Measurements from ENCODE around the gene MTMR1.
A peak's percentile ranks its signal among the peaks of the same experiment; 100 is the strongest.

MTMR1 gene

DNA sequence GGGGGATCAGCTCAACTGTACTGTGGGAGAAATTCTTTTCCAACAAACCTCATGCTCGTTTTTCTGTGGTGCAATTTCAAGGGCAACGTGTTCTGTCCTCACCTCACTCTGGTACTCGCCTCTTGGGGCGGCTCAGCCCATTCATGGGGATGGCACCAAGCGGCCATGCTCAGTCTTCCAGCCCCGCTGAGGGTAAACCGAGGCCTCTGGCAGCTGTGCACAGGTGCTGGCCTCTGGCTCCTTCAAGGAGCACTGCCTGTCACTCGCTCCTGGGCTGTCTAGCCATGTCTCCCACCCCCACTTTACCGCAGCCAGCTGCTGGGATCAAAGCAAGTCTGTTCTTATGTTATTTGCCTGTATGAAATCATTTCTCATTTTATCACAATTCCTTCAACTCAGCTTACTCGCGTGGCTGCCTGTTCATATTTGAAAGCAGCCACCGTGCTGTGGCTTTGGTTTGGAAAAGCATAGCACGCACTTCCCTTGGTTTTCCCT, 70.2 kb downstream of the MTMR1 start:
- DNase-seq (ENCODE audit: low spot score): no peak

DNA sequence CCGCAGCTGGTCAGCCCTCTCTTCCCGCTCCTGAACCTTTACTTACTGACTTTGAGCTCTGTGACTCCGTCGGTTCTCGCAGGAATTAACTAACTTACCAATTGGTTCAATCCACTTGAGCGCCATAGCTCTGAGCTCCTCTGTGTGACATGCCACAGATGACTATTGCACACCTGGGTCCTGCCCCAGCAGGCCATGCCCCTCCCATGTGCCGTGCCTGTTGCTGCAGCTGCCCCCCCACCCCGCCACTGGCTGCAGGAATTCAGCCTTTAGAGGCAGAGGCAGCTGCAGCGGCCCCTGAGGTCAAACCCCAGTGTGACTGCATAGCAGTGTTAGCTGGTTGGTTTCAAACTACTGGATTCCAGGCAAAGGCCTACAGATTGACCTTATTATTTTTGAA, 70.6 kb downstream of the MTMR1 start:
- DNase-seq (ENCODE audit: low spot score): no peak

DNA sequence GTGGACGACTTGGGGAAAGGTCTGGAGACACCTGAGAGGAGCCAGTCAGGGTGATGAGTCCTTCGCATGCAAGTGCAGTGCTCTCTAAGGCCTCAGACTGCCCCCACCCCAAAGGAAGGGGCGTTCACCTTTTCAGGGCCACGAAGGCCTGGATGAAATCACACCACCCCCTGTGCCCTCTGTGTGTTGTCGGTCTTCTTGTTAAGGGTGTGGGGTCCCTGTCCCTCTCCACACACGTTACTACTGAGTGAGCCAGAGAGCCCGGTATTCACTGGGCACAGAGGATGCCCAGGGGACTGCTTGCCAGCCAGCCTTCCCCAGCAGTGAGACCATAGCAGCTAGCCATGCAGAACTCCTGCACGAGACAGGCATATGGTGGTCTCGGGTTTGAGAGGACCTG, 72.0 kb downstream of the MTMR1 start:
- DNase-seq (ENCODE audit: low spot score): no peak

DNA sequence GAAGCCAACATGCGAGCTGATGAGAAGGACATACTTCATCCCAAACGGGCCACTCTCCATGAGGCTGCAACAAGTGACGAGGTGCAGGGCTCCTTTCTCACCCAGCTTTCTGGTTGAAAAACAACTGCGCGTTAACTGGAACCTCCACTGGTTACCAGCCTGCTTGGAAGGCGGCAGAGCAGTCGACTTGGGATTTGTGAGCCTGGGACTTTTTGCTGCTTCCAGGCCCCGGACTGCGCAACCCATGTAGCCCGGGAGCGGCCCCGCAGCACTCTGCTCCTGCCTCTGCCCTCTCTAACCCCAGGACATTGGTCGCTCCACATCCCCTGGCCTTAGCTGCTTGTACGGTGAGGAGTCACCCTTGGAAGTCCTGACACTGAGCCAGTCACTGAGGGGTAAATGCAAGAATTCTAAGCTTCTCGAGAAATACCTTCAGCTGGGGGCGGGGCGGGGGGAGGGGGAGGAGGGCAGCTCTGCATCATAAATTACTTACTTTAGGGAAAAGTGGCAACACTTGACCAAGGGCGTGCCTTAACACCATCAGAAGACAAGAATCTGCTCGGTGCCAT, 72.7 kb downstream of the MTMR1 start:
- DNase-seq (ENCODE audit: low spot score): no peak

DNA sequence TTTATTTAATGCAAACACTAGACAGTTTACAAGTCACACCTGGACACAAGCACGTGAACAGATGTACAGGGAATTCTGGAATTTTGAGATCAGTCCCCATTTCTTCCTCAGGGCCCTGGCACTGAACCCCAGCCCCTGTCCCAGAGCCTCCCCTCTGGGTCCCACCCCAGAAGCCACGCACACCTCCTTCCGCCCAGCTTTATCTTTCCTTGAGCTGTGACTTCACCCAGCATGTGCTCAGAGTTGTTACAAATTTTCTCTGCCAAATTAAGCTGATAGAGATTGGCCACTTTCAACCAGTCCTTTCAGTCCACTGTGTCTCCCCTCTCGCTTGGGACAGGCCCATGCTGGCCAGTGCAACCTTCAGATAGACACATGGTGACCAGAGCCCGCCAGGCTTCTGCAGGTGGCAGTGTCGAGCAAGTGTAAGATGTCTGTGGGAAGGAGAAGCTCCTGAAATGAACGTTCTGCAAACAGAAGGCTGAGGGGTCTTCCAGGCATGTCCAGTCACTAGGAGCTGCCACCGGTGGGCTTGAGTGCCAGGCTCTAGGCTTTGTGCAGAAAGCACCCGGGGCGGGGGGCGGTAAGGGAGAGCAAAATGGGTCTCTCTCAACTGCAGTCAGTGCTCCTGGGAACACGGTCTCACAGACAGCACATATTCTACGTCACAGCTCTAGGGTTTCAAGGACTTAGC, 73.3 kb downstream of the MTMR1 start:
- no peak for DNase-seq (ENCODE audit: low spot score)

DNA sequence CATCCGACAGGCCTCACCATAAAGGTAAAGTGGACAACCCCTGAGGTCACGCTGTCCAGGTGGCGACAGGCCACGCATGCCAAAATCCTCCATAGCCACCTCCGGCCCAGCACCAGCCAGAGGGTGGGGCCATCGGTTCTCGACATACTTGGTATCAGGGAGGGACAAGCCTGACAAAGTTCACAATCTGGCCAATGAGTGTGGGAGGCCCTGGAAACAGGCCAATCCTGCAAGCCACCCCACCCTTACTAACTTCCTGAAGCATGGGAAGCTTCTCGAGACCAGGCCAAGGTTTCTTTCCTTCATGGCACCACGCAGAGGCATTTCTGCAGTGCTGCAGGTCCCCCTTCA, 73.8 kb downstream of the MTMR1 start:
- no peak for DNase-seq (ENCODE audit: low spot score)

DNA sequence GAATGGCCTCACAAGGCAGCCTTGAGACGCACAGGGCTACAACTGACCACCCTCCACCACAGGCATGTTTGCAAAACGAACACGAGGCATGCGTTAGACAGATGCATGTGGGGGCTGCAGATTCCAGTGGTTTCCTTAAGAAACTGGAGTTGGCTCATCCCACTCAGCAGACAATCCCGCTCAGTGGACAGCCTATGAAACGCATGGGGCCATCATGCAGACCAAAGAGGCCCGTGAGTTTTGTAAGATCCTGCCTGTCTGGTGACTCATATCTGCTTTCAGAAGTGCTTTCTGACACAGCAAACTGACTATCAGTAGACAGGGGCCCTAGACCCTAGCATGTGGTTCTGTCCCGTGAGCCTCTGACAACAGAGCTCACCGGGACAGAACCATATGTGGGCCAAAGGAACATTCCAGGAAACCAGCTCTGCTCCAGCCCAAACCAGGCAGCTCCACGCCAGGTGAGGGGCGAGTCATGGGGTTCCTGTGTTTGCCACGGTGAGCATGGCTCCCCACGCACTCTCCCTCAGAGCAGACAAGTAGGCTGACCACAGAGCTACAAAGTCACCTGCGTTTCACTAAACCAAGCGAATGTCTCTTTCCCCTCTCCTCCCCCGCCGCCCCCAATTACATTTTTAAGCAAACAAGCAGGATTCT, 74.4 kb downstream of the MTMR1 start:
- no peak for DNase-seq (ENCODE audit: low spot score)

DNA sequence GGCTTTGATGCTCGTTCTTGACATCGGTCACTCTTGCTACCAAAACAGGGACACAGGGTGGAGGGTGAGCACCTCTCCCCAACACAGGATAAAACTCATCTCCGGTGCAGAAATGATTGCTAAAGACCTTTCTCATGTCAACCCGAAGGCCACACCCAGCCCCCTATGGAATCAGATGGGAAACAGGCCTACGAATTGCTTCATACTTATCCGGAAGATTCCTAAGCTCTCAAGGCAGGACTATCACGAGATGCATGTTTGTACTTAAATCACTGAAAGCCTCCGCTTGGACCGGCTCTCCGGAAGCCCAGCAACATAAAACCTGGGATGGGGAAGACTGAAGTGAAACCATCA, 74.9 kb downstream of the MTMR1 start:
- DNase-seq (ENCODE audit: low spot score): no peak

DNA sequence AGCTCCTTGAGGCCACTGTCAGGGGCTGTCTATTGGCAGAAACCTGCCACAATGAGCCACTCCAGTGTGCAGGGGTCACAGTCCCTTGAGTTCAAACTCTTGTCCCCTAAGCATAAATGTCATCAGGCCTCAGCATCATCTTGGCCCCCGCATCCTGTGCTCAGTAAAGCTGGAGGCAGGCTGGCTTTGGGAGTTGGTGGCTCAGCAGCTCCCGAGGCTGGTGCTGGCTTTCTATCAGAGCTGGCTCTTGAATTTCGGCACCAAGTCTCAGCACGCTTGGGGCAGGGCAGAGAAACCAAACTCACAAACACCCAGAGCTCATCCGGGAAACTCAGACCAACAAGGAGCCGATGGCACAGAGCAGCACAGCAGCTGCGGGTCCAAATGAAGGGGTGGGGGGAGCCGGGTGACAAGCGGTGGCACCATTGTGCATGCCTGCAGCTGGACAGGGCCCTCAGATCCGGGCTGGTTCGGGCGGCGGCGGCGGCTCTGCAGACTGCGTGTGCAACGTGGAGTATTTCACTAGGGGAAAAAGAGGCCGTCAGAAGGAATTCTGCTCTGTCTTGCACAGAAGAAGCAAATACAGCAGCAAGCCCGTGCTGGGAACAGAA, 75.5 kb downstream of the MTMR1 start:
- DNase-seq (ENCODE audit: low spot score): no peak

DNA sequence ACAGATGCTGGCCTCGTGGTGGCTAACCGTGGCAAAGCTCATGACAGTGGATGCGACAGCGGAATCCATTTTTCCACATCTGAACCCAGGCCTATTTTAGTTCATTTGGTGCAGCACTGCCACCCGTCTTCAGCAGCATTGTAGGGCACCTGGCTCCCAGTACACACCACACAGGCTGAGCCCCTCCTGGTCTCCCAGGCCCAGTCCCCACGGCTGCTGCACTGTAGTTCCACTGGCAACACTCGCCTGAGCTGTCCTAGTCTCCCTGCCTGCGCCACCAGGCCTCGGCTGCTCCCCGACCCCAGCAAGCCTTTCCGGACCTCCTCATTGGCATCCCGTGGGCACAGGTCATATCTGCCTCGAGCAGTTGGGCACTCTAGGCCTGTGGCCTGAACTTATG, 76.2 kb downstream of the MTMR1 start:
- DNase-seq (ENCODE audit: low spot score): no peak

DNA sequence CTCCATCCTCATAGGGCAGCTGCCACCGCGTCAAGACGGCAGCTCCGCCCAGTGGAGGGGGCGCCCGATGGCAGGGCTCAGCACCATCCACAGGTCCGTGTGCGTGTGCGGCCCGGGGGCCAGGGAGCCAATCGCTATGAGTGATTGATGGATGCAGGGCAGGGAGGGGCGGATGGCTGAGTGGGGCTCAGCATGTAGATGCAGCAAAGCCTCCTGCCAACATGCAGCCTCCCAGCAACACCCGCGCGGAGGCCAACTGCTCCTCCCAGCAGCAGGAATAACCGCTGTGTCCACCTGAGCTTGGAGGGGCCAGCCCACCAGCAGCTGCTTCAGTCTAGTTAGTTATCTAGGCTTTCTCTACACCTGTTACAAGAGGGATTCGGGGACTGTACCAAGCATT, 77.4 kb downstream of the MTMR1 start:
- DNase-seq (ENCODE audit: low spot score): no peak

DNA sequence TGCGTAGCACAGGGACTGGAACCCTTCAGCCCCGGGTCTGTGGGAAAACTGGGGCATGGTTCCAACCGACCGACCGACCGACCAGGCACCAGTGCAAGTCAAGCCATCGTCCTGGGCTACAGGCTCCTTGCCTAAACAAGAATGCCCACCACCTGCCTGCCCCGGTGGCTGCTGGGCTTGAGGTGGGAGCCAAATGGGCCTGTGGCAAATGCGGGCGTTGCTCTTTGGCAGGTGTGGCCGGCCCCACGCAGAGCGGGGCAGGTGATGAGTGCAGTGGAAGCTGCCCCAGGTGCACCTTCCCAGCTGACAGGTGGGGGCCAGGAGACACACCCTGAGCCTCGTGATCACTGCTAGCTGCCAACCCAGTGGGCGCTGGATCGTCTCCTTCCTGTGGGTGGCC, 77.9 kb downstream of the MTMR1 start:
- no peak for DNase-seq (ENCODE audit: low spot score)

DNA sequence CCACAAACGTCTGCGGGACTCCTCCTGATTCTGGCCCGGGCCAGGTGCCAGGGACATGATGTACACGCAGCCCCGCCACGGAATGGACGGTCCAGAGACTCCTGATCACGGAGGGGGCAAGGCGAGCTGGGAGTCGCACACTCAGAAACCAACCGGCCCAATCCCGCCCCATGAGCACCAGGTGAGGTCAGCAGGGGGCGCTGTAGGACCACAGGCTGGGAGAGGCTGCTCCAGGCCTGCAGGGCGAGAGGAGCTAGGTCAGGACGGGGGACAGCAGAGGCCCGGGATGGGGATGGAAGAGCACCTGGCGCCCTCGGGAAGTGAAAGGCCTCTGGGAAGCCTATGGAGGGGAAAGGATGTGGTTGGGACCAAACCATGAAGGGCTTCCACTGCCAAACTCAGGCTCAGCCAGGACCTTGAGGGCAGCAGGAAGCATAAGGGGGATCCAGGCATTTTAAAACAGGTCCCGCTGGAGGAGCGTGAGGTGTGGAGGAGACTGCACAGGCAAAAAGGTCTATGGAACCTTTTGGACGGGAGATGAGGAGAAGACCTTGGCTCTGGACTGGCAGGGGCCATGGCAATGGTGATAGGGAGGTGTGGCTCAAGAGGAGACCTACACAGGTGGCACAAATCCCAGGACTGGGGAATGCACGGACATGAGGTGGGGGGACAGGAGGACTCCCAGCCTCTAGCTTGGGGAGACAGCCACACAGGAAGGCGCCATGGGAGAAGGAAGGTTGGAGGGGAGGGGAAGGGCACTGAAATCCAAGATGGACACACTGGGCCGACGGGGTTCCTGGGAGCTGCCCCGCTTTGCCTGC, 79.2 kb downstream of the MTMR1 start:
- peak; percentile 88 for DNase-seq (ENCODE audit: low spot score)

DNA sequence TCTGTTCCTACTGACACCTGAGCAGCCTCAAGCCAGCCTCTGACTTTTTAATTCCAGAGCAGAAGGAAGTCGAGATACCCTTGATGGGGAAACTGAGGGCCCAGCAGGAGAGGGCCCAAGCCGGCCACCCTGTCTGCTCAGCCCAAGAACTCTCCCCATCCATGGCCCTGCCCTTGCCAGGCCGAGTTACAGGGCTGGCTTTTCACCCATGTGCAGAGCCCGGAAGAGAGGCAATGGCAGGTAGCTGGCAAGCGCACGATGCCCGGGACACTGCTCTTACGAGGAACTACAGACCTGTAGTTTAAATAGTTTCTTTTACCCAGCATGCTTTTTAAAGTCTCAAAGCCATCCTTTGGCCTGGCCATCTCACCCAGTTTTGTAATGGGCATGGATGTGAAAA, 79.9 kb downstream of the MTMR1 start:
- no peak for DNase-seq (ENCODE audit: low spot score)

DNA sequence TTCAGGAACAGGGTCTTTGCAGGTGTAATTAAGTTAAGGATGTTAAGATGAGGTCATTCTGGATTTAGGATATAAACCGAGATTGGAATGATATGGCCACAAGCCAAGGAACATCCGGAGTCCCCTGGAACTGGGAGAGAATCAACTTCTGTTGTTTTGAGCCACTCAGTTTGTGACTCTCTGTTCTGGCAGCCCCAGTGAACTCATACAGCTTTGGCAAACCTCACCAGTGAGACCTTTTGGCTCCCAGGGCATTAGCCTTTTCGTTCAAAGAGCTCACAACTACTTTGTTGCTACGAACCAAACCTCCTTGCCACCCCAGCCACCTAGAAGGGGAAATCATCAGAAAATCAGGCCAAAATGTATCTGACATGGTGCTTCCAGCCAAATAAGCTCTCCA, 80.4 kb downstream of the MTMR1 start:
- no peak for DNase-seq (ENCODE audit: low spot score)

DNA sequence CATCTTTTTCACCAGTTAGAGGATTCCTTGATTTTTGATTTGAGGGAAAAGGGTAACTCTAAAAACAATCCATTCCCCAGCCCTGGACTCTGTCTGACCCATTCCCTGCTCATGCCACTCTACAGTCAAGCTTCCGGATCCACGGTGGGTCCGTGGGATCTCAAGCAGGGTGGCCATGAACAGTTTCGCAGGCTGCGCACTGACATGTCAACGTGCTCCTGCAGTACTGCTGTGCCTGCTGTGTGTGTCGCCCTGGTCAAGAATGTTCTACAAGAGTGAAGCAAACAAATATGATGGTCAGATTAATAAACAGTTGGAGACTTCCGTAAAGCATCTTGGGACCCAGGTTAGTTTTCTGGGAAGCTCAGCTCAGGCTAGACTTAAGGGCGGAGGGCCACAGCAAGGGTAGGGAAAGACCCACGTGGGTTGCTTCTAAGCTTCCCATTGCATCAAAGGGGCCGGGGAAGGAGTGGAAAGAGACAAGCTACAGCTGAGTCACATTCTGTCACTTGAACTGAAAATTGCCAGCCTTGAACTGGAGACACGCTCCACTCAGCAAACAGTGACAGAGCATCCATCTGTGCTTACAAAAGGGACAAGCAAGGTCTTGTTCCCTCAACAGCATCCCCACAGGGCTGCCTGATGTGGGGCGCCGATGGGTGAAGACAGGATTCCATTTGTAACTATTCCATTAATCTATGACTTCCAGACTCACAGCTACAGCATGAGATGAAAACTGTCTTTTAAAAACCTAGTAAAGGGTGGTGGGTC, 81.8 kb downstream of the MTMR1 start:
- no peak for DNase-seq (ENCODE audit: low spot score)

DNA sequence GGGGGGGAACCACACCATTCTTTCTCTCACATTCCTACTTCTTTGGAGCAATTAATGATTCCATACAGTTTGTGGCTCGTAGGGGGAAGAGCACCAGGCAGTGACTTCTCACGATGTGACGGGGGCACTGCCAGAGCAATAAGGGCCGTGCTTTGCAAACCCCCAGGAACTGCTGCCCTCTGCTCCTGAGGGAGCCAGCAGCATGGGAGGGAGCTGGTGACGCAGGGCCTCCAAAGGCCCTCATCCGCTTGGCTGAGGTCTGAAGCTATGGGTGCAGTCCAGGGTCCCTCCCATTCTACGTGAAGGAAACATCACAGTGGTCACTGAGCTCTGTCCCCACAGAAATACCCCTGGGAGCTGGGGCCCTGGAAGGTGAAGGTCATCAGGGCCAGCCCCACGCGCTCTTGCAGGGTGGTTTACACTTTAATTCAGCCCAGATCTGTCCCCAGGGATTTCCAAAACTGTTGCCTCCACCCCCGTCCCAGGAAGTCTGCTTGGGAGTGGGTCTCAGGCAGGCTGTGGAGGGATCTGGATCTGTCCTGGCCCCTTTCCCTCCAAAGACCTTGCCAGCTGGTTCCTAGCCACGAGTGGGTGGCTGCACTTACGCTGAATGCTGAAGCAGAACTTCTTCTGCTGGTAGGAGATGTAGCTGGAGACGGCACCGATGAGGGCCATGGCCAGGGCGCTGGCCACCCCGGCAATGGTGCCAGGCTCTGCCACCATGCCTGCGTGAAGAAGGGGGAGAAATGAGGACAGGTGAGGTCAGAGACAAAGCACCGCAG, 82.6 kb downstream of the MTMR1 start:
- no peak for DNase-seq (ENCODE audit: low spot score)

DNA sequence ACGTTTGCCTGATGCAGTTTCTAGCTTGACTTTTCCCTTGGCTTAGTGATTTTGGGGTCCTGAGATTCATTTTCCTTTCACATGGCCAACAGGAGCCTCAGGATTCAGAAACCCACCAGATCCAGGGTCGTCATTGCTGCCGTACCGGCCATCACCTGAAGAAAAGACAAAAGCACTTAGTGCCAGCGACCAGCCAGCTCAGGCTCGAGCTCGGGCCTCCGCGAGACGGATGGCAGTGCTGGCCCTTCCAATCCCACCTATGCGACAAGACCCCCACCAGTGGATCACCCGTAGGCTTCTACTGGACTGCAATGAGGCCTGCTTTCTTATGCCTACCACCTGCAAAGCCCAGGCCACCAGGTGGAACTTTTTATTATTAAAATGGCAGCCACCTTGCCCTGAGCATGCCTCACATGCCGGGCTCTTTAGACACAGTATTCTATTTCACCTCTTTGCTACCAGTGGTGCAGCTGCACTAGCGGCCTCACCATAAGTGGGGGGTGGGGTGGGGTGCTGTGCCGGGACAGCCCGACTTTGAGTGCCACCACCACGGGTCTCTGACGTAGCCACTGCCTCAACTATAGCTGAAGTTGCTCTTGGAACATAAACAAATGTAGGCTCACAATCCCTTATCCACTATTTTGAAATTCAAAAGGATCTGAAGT, 84.3 kb downstream of the MTMR1 start:
- DNase-seq (ENCODE audit: low spot score): no peak

DNA sequence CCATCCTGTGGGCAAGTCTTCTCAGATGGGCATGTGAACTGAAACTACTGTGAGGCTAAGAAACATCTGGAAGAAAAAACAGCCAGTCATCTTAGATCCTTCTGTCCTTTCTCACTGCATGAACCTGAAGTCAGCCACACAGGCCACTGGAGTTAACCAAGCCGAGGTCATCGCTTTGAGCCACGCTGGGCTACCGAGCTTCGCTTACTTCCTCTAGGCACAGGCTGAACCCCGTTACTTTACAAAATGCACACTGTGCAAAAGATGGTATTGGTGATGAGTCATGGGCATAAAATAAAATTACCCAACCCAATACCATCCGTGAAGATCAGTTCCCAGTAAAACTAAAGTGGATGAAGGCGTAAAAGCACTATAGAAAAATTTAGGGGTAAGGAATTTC, 86.2 kb downstream of the MTMR1 start:
- no peak for DNase-seq (ENCODE audit: low spot score)

DNA sequence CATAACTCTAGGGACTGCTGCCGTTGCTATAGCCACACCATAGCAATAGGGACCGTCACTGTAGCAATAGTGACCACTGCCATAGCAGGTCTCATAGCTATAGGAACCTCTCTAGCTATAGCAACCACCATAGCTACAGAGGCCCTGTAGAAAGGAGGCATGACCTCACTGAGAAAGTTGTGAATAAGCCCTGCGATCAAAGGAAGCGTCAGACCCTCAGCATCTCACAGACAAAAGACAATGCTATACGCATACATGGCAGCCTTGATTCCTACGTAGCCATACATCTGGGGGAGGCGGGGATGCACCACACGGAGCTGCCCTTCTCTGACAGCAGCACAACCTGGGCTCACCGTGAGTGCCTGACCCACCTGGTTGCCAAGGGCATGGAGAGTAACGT, 88.5 kb downstream of the MTMR1 start:
- DNase-seq (ENCODE audit: low spot score): no peak
